Adrenal gland (tissue), 5 donors: ENCODE measurements around the gene C3orf70.

Source experiments
- POLR2A ChIP-seq, 2 donors: fragments of 450-650 bp; IDR thresholded peaks; one replicate each; pipeline ENCODE4 v1.6.1; 2017; ENCODE audit warnings: antibody characterized with exemption in 2 of 2, mild to moderate bottlenecking in 2 of 2, moderate library complexity in 1 of 2
- TF ChIP-seq, protein P1 (sequence below), 6 experiments: fragments of 450-650 bp in 4 of 6; fragments of 200-600 bp in 2 of 6; sonication (generic) in 1 of 6; IDR thresholded peaks; 1 replicate in 5 of 6; 2 replicates in 1 of 6; pipeline versions ENCODE4 v1.5.1 to v1.8.0; 2016 to 2021; ENCODE audit warnings: antibody characterized with exemption in 6 of 6, mild to moderate bottlenecking in 2 of 6, moderate library complexity in 1 of 6
- donor health status: DM: no; HTN: no; CAD: no.

DNA sequence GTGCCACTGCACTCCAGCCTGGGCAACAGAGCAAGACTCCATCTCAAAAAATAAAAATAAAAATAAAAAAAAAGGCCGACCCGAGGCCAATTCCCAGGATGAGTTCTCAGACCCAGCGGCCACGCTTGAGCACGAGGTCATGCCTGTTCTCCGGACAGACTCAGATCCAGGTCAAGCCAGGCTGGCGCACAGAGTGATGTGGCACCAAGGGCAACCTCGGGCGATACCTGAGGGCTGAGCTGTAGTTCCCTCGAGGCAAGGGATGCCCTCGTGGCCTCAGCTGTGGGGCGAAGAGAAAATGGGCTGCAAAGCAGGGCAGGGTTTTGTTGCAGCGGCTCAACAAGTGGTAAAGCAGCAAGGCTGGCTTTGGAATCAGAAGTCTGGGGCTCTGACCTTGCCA, 77.3 kb downstream of the C3orf70 start:
- no peak for TF ChIP-seq POLR2A (IDR thresholded peaks at IDR 0.05)
- TF ChIP-seq, protein P1, sequence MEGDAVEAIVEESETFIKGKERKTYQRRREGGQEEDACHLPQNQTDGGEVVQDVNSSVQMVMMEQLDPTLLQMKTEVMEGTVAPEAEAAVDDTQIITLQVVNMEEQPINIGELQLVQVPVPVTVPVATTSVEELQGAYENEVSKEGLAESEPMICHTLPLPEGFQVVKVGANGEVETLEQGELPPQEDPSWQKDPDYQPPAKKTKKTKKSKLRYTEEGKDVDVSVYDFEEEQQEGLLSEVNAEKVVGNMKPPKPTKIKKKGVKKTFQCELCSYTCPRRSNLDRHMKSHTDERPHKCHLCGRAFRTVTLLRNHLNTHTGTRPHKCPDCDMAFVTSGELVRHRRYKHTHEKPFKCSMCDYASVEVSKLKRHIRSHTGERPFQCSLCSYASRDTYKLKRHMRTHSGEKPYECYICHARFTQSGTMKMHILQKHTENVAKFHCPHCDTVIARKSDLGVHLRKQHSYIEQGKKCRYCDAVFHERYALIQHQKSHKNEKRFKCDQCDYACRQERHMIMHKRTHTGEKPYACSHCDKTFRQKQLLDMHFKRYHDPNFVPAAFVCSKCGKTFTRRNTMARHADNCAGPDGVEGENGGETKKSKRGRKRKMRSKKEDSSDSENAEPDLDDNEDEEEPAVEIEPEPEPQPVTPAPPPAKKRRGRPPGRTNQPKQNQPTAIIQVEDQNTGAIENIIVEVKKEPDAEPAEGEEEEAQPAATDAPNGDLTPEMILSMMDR (IDR thresholded peaks at IDR 0.05), result no peak
